ENCODE measurements around the gene TSSK3.
"Not testable (repeated sequence)": the region's sequence is repeated elsewhere in the genome, so short reads cannot be mapped to it uniquely, and the experiment has no call there.

Gene TSSK3

DNA sequence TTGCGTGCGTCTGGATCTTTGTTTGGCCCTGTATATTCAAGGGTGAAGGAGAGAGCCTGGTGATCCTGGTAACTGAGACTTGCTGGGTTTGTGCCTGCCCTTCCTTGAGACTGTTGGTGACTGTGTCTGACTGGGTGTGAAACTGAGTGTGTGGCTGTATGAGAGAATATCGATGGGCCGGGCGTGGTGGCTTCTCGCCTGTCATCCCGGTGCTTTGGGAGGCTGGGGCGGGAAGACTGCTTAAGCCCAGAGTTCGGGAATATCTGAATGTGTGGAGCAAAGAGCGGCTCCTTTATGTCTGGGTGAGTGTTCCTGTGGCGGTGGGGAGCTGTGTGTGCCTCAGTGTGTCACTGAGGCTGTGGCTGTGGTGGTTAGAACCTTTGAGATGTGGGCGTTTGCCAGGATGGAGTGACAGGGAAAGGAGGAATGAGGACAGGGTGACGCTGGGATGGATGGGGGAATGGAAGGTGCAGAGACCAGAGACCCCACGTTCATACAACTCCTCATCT lies 23.6 kb upstream of the TSSK3 start:
- DNase-seq (ENCODE audit: low spot score) = no peak

DNA sequence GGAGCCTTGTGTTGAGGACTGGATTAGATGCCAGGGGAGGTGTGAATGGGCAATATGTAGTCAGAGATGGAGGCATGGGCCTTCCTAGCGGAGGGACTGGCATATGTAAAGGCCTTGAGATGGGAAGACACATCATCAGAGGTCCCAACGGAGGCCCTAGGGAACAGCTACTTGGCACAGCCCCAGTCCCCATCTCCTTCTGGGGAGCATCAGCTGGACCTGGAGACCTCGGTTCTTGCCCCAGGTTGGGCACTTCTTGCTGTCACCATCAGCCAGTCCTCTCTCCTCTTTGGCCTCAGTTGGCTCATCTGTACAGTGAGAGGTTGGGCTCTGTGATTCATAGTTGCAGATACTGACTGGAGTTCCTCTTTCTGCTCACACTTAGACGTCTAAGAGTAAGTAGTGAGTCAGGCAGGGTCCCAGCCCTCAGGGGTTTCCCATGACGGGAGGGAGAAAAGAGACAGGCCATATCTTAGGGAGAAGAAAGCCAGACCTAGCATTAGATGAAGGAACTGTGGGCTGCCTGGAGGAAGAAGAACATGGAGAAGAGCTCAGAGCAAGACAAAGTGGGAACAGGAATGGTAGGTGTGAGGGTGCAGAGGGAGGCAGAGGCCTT lies 22.9 kb upstream of the TSSK3 start:
- no peak for DNase-seq (ENCODE audit: low spot score)

DNA sequence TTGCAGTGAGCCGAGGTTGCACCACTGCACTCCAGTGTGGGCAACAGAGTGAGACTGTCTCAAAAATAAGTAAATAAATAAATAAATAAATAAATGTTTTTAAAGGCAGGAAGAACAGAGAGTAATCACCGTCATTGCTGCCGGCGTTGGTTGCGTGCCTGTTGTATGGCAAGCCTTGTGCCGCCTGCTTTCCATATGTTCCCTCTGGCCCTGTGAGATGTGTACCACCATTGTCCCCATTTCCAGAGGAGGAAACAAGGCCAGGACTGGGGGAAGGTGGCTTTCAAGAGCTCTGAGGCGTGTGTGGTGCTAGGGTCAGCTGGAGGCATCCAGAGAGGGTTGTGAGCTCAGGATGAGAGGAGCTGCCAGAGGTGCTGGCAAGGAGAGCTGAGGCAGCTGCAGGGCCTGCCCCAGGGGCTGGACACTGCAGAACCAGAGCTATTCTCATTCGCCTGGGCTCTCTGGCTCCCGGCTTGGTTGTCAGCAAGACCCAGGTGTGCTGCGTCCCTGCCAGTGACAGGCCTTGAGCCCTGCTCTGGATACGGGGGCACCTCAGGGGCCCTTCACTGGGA lies 21.1 kb upstream of the TSSK3 start:
- DNase-seq (ENCODE audit: low spot score) = no peak

DNA sequence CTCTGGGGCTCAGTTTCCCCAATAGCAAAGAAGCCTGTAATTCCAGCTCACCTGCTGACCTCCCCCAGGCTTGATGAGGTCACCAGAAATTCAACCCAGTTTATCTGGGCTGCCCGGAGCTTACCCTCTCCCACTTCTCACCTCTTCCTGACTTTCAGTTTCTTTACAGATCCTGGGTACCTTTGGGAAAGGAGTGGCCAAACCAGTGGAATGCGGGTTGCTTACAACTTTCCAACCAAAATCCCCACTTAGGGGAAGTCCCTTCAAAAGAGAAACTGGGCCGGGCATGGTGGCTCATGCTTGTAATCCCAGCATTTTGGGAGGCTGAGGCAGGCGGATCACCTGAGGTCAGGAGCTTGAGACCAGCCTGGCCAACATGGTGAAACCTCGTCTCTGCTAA lies 20.4 kb upstream of the TSSK3 start:
- no peak for DNase-seq (ENCODE audit: low spot score)

DNA sequence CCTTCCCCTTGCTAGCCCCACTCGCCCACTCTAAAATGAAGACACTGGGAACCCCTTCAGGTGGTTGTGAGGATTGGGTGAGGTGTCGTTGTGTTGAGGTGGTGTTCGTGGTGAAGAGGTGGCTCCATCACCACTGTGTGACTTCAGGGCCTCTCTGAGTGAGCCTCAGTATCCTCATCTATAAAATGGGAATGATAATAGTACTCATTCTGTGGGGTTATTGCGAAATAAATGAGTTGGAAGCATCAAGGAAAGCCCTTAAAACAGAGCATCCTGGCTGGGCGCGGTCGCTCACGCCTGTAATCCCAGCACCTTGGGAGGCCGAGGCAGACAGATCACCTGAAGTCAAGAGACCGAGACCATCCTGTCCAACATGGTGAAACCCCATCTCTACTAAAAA lies 19.6 kb upstream of the TSSK3 start:
- no peak for DNase-seq (ENCODE audit: low spot score)

DNA sequence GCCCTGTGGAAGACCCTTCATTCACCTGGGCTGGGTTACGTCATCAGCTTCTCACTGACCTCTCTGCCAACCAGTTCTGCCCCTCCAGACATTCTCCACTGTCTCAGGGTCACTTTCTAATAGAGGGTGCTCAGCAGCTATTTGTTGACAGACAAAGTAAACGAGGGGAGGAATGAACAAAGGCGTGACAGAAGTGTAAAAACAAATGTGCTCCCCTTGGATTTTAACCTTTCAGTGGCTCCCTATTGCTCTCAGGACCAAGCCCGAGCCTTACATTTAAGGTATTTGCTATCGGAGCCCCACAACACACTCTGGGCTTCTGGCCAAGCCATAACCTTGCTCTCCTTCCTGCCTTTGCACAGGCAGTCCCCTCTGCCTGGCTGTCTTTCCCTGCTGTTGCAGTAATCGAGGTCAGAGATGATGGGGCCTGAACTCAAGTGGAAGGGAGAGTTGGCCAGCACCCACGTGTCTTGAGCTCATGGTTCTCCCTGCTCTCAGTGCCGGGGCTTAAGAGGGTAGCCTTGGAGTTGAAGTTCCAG lies 17.0 kb upstream of the TSSK3 start:
- DNase-seq (ENCODE audit: low spot score) = no peak

DNA sequence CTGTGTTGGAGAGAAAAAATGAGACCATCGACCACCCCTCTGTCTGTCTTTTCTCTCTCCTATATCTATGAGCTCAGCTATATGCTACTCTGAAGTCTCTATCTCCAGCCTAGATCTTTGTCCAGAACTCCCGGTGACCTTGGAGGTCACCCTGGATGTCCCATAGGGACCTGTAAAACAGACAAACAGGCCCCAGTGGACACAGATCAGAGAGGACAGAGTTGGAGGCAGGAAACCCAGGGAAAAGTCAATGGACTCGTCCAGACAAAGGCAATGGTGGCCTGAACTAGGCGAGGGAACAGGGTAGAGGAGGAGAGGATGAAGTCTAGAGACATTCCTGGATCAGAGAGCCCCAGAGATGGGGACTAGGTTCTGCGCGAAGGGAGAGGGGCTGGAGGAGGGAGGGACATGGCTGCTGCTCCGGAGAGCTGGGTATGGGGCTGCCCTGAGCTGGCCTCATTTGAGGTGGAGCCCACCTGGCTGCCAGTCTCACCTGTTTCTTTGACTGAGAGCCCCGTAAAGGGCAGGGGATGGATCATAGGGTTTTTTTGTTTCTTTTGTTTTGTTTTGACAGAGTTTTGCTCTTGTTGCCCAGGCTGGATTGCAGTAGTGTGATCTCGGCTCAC lies 15.7 kb upstream of the TSSK3 start:
- DNase-seq (ENCODE audit: low spot score) = no peak

DNA sequence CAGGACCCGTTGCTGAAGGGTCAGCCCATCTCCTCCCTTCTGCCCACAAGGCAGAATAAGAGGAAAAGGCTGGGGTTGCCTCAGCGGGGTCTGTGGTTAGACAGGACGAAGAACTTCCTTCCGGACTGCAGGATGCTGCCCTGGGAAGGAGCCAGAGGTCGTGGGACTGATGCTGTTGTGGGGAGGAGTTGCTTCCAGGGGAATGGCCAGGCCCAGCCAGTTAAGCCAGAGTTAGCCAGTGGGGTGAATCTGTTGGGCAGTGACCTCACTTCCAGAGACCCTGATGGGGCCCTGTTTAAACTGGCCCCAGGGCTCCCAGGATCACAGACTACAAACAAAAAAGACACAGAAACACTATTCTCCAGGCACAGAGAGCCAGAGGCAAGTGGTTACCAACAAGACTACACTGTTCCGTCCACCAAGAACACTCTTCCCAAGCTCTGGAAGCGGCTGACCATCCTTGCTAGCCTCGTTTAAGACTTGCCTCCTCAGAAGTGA lies 13.1 kb upstream of the TSSK3 start:
- DNase-seq (ENCODE audit: low spot score) = no peak

DNA sequence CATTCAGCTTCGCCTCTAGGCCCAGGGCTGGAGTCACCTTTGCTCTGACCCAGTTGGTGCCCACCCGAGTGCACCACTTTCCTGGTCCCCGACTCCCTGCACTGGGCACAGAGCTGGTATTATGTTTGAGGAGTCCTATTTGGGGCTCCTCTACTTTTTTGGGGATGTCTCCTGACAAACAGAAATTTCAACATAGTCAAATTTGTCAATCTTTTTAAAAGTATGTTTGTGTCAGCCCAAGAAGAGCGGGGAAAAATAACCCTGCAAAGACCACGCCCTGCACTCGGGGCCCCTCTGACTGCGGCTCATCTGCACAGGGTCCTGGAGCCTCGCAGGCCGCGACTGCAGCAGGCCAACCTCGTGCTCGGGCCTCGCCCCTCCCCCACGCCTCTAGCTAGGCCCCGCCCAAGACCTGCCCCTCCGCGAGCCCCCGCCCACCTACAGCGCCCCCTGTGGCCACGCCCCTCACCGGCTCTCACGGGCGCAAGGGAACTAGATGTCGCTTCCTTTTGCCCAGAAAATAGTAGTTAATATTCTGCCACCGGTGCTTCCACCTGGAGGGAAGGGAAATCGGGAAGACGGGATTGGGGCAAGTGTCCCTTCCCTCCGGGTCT lies 11.4 kb upstream of the TSSK3 start:
- peak; percentile 93 for DNase-seq (ENCODE audit: low spot score)

DNA sequence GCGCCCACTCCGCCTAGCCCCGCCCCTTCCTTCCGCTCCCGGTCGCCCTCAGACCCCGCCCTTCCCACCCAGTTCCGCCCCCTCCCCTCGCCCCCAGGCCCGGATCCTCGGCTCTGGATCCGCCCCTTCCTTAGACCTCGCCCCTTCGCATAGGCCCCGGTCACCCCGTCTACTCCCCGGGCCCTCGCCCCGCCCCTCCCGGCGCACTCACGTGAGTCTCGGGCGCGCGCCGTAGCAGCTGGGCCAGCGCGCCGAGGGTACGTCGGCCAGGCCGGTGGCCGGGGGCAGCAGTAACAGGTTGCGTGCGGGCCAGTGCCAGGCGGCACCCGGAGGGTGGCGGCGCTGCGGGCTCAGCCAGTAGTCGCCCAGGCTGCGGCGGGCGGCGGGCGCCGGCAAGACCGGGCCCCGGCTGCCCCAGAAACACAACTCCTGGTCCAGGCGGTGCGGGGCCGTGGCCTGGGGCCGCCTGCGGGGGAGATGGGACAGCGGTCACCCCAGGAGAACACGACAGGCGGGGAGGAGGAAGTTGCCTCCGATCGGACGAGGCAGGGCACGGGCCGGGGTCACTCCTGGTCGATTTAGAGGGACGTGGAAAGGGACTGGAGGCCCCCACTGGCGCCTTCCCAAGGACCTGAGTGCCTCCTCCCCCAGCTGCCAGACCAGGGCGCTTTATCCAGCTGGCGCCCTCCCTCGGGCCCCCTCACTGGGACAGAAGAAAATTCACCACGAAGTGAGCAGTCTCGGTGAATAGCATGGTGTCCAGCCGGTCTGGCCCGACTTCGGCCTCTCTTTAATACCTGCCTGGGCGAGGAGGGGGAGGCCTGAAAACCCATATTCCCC lies 10.7 kb upstream of the TSSK3 start:
- peak; percentile 100 for DNase-seq (ENCODE audit: low spot score)

DNA sequence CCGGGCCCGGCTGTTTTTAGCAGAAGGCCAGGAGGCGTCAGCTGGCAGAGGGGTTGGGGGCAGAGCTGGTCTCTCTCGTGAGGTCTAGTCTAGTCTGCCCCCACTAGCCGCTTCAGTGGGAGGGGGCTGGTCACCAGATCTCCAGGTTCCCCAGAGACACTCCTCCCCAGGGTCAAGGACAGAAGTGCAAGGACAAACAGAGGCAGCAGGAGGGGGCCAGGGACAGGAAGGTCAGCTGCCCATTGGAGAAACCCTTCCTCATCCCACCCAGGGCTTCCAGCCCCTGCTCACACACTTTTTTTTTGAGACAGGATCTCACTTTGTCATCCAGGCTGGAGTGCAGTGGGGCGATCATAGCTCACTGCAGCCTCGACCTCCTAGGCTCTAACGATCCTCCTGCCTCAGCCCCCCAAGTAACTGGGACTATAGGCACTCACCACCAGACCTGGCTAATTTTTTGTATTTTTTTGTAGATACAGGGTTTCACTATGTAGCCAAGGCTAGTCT lies 10.0 kb upstream of the TSSK3 start:
- DNase-seq (ENCODE audit: low spot score) = no peak

DNA sequence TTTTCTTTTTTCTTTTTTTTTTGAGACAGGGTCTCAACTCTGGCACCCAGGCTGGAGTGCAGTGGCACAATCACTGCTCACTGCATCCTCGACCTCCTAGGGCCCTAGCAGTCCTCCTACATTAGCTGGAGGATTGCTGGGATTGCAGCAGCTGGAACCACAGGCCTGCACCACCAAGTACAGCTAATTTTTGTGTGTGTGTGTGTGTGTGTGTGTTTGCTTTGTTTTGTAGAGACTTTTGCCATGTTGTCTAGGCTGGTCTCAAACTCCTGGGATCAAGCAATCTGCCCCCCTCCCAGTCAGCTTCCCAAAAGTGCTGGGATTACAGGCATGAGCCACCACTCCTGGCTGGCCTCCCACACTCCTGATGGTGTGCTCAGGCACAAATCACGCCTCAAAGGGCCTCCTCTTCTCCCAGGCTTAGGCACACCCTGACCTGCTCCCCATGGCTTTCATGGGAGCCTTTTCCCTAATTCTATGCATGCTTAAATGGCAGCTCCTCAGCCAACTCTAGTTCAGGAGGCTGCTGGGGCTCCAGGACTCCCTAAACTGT lies 9.4 kb upstream of the TSSK3 start:
- DNase-seq (ENCODE audit: low spot score) = no peak

DNA sequence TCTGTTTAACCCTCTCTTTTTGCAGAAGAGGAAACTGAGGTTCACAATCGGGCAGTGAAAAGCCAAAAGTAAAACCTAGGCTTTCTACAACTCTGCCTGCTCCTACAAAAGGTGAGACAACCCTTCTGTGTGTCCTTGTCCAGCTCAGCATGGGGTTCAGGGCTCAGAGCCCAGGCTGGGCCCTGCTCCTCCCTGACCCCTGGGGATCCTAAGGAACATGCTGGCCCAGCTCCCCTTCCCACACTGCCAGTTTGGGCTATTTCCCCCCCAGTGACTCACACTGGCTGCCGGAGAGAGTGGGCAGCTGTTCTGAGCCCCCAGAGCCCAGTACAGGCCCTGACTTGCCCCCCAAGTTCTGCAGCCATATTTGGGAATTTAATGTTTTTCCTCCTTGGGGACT lies 8.9 kb upstream of the TSSK3 start:
- DNase-seq (ENCODE audit: low spot score) = no peak

DNA sequence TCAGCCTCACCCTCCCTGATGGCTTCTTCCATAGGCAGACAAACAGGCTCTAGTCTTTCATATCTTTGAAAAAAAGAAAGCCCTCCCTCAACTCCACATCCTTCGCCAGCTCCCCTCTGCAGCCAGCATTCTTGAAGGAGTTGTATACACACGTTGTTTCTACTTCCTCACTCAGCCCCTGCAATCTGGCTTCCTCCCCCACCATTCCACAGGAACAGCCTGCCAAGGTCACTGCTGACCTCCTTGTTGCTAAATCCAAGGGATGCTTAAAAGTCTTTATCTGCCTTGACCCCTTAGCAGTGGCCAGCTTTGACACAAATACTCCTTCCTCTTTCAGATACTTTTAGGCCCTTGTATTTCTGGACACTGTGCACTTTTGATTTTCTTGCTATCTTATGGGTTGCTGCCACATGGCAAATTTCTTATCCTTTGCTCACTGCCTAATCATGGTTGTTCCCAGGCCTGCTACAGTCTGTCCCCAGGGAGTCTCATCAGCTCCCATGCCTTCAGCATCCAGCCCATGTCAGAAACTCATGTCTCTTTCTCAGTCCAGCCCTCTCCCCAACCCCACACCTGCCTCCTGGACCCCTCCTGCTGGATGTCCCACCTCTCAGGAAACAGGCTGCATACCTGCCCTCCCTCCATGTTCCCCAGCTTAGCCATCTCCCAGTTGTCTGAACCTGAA lies 8.3 kb upstream of the TSSK3 start:
- DNase-seq (ENCODE audit: low spot score) = peak; percentile 57

DNA sequence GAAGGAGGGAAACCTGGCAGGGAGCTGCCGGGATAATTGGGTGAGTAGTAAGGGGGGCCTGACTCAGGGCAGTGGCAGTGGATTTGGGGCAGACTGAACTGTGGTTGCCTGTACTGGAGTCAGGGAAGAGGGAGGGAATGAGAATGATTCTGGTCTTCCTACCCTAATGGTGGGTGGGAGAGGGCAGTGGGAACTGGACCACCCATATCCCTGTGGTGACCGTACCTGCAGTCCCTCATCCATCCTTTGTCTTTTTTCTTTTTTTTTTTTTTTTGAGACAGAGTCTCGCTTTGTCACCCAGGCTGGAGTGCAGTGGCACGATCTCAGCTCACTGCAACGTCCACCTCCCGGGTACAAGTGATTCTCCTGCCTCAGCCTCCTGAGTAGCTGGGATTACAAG lies 6.6 kb upstream of the TSSK3 start:
- not testable (repeated sequence) for DNase-seq (ENCODE audit: low spot score)

DNA sequence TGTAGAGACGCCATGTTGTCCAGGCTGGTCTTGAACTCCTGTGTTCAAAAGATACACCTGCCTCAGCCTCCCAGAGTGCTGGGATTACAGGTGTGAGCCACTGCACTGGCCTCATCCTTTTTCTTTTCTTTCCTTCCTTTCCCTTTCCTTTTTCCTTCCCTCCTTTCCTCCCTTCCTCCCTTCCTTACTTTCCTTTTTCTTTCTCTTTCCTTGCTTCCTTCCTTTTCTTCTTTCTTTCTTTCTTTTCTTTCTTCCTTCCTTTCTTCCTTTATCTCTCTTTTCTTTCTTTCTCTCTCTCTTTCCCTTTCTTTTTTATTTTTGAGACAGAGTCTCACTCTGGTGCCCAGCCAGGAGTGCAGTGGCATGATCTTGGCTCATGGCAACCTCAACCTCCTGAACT lies 5.9 kb upstream of the TSSK3 start:
- DNase-seq (ENCODE audit: low spot score) = no peak

DNA sequence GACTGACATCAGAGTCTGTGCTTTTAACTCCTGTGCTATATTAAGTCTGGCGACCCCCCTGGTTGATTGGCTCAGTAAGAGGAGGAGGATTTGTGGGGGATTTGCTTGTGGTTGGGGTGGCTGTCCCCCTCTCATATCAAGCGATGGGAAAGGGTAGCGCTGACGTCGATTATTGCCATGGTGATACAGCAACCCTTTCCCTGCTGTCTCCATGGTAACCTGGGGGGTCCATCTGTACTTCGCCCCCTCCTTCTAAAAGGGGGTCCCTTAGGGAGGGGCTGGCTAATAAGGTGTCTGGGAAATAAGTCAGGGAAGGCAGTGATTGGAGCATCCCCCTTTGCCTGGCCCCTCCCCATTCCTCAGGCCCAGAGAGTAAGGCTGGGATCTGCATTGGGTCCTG lies 4.7 kb upstream of the TSSK3 start:
- no peak for DNase-seq (ENCODE audit: low spot score)

DNA sequence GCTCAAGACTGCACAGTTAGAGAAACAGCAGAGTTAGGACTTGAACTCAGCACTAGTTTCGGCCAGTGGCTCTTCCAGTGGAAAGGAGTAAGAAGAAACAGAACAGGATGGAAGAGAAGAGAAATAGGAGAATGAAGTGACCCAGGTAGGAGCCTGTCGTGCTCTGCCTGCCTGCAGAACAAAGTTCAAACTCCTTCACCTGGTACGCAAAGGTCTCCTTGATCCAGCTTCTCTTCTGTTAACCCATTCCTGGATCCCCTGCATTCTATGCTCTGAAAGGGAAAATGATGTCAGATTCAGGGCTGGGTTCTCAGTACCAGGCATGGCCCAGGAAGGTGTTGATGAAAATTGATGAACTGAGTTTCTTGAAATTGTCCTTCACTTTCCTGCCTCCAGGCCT lies 3.9 kb upstream of the TSSK3 start:
- no peak for DNase-seq (ENCODE audit: low spot score)

DNA sequence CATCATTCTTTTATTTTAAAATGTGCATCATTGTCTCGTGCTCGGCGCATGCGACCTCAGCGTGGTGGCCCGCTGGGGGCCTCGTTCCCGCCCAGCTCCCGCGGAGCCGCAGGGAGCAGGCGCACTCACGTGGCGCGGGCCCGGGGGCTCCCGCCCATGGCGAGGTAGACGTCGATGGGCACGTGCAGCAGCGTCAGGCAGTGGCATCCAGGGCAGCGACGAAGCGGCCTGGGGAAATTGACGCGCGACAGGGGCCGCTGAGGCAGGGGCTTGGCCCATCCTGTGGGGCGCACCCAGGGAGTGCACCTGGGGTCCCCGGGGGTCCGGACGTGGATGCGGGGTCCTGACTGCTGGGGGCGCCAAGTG lies 1.0 kb upstream of the TSSK3 start:
- no peak for DNase-seq (ENCODE audit: low spot score)

DNA sequence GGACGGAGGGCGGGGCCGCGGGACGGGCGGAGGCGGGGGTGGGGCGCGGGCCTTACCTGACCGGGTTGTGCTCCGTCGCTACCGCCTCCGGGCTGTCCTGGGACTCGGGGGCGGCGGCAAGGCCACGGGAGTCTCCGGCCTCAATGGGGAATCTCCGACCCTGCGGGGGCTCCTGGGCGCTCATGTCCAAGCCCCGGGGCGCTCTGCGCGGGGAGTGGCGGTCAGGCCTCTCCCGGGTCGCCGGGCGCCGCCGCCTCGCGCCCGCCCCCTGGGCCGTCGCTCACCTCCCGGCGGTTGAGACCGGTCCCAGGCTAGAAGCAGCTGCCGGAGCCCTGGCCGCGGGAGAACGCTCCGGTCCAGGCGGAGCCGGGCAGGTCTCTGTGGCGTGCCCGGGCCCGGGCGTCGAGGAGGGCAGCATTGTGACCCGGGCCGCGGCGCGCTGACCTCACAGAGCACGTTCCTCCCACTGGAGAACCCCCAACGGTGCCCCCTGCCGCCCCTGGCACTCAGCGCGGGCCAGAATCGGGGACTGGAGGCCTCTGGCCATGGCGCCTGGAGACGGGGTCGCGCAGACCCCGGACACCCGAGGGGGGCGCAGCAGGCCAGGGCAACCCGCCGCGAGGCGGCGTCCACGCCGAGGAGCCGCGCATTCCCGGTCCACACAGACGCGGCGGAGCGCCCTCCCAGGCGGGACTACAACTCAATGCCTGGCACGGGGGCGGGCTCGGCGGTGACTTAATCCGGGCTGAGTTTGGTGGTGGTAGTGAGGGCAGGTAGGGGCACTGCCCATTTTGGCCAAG lies 465 bp upstream of the TSSK3 start:
- DNase-seq (ENCODE audit: low spot score) = peak; percentile 72
